ENCODE data around the gene CCDC192.
"Not testable (repeated sequence)": the region's sequence is repeated elsewhere in the genome, so short reads cannot be mapped to it uniquely, and the experiment has no call there.

Gene CCDC192

GRCh38 chr5:127697894-127698600 lies 5.1 kb upstream of the CCDC192 start:
- DNase-seq (ENCODE audit: extremely low read depth in 1 of 2, low read depth in 1 of 2), result no peak

GRCh38 chr5:127699416-127699815 lies 3.8 kb upstream of the CCDC192 start:
- no peak for DNase-seq (ENCODE audit: extremely low read depth in 1 of 2, low read depth in 1 of 2)

- no peak for DNase-seq (ENCODE audit: extremely low read depth in 1 of 2, low read depth in 1 of 2)
Measured at GRCh38 chr5:127700237-127700766, 2.9 kb upstream of the CCDC192 start.

GRCh38 chr5:127702434-127702833 lies 757 bp upstream of the CCDC192 start:
- DNase-seq (ENCODE audit: extremely low read depth in 1 of 2, low read depth in 1 of 2), result no peak

GRCh38 chr5:127705120-127705892 lies 2.1 kb downstream of the CCDC192 start:
- no peak for DNase-seq (ENCODE audit: extremely low read depth in 1 of 2, low read depth in 1 of 2)

GRCh38 chr5:127706691-127707090 lies 3.5 kb downstream of the CCDC192 start:
- no peak for DNase-seq (ENCODE audit: extremely low read depth in 1 of 2, low read depth in 1 of 2)

GRCh38 chr5:127707209-127707608 lies 4.0 kb downstream of the CCDC192 start:
- DNase-seq (ENCODE audit: extremely low read depth in 1 of 2, low read depth in 1 of 2), result no peak

GRCh38 chr5:127713083-127713482 lies 9.9 kb downstream of the CCDC192 start:
- not testable (repeated sequence) for DNase-seq (ENCODE audit: extremely low read depth in 1 of 2, low read depth in 1 of 2)

GRCh38 chr5:127718181-127718580 lies 15.0 kb downstream of the CCDC192 start:
- no peak for DNase-seq (ENCODE audit: extremely low read depth in 1 of 2, low read depth in 1 of 2)

GRCh38 chr5:127723571-127723970 lies 20.4 kb downstream of the CCDC192 start:
- no peak for DNase-seq (ENCODE audit: extremely low read depth in 1 of 2, low read depth in 1 of 2)

- DNase-seq (ENCODE audit: extremely low read depth in 1 of 2, low read depth in 1 of 2), result no peak
Measured at GRCh38 chr5:127725673-127726072, 22.5 kb downstream of the CCDC192 start.

- DNase-seq (ENCODE audit: extremely low read depth in 1 of 2, low read depth in 1 of 2), result no peak
Measured at GRCh38 chr5:127732963-127733362, 29.8 kb downstream of the CCDC192 start.

- DNase-seq (ENCODE audit: extremely low read depth in 1 of 2, low read depth in 1 of 2), result not testable (repeated sequence)
Measured at GRCh38 chr5:127739348-127739747, 36.2 kb downstream of the CCDC192 start.

GRCh38 chr5:127739807-127740384 lies 36.7 kb downstream of the CCDC192 start:
- no peak for DNase-seq (ENCODE audit: extremely low read depth in 1 of 2, low read depth in 1 of 2)

- no peak for DNase-seq (ENCODE audit: extremely low read depth in 1 of 2, low read depth in 1 of 2)
Measured at GRCh38 chr5:127741412-127741811, 38.2 kb downstream of the CCDC192 start.

GRCh38 chr5:127744241-127744640 lies 41.0 kb downstream of the CCDC192 start:
- DNase-seq (ENCODE audit: extremely low read depth in 1 of 2, low read depth in 1 of 2), result no peak

- no peak for DNase-seq (ENCODE audit: extremely low read depth in 1 of 2, low read depth in 1 of 2)
Measured at GRCh38 chr5:127746756-127747155, 43.6 kb downstream of the CCDC192 start.

- DNase-seq (ENCODE audit: extremely low read depth in 1 of 2, low read depth in 1 of 2), result not testable (repeated sequence)
Measured at GRCh38 chr5:127752503-127753265, 49.5 kb downstream of the CCDC192 start.

GRCh38 chr5:127754259-127754658 lies 51.1 kb downstream of the CCDC192 start:
- no peak for DNase-seq (ENCODE audit: extremely low read depth in 1 of 2, low read depth in 1 of 2)

- no peak for DNase-seq (ENCODE audit: extremely low read depth in 1 of 2, low read depth in 1 of 2)
Measured at GRCh38 chr5:127754706-127755105, 51.5 kb downstream of the CCDC192 start.

- DNase-seq (ENCODE audit: extremely low read depth in 1 of 2, low read depth in 1 of 2), result no peak
Measured at GRCh38 chr5:127757576-127757975, 54.4 kb downstream of the CCDC192 start.
